WTC11 (cell line): Measurements from ENCODE around the gene CALML4. TPM values are rescaled to one million over a fixed set of nuclear protein-coding genes. Genes with fewer than 3 reads are reported as not detected.

Source experiments
- ATAC-seq: fragments of 200-7000 bp; cut with Tn5 transposase; 2 replicates; pipeline ENCODE4 v1.10.0; 2021; ENCODE audit warnings: mild to moderate bottlenecking, moderate library complexity
- CTCF ChIA-PET: fragments of 300-600 bp; sonication (Branson Sonifier 250); formaldehyde crosslinking; loops from one replicate; lab custom pipeline; 2021; ENCODE audit warnings: antibody characterized with exemption; lab: Charles Lee
- POLR2A ChIA-PET: fragments of 350-600 bp; sonication (Branson Sonifier 250); formaldehyde crosslinking; loops from one replicate; lab custom pipeline; 2021; ENCODE audit warnings: antibody characterized with exemption; lab: Charles Lee
- DNase-seq: peaks from one replicate; pipeline ENCODE4 v3.0.0; 2021; ENCODE audit warnings: low spot score
- H3K27ac Mint-ChIP-seq: 2 replicates; pipeline ENCODE4 v1.8.0; 2021; ENCODE audit warnings: mixed read lengths
- H3K27me3 Mint-ChIP-seq: 2 replicates; pipeline ENCODE4 v1.8.0; 2021; ENCODE audit warnings: low read depth, mild to moderate bottlenecking, moderate library complexity, mixed read lengths
- H3K36me3 Mint-ChIP-seq: 2 replicates; pipeline ENCODE4 v1.8.0; 2021; ENCODE audit warnings: mixed read lengths
- H3K4me1 Mint-ChIP-seq: 2 replicates; pipeline ENCODE4 v1.8.0; 2022; ENCODE audit warnings: mixed read lengths
- H3K4me3 Mint-ChIP-seq: 2 replicates; pipeline ENCODE4 v1.8.0; 2021; ENCODE audit warnings: mild to moderate bottlenecking, moderate library complexity, mixed read lengths
- H3K9me3 Mint-ChIP-seq: 2 replicates; pipeline ENCODE4 v1.8.0; 2021; ENCODE audit warnings: mixed read lengths
- CBFB ChIP-seq: sonication (generic); formaldehyde crosslinking; IDR thresholded peaks from 2 replicates; pipeline ENCODE4 v1.8.1; 2022; ENCODE audit warnings: mild to moderate bottlenecking, low read depth, missing genetic modification reagents
- CREM ChIP-seq: sonication (generic); formaldehyde crosslinking; IDR thresholded peaks from 2 replicates; pipeline ENCODE4 v1.8.1; 2022; ENCODE audit warnings: mild to moderate bottlenecking, missing genetic modification reagents, moderate library complexity
- ESRRA ChIP-seq: sonication (generic); formaldehyde crosslinking; IDR thresholded peaks from 2 replicates; pipeline ENCODE4 v1.8.1; 2022; ENCODE audit warnings: mild to moderate bottlenecking, missing genetic modification reagents, borderline replicate concordance
- ETV6 ChIP-seq: sonication (generic); formaldehyde crosslinking; IDR thresholded peaks from 2 replicates; pipeline ENCODE4 v1.8.1; 2022; ENCODE audit warnings: mild to moderate bottlenecking, missing genetic modification reagents
- FOXJ3 ChIP-seq: sonication (generic); formaldehyde crosslinking; IDR thresholded peaks from 2 replicates; pipeline ENCODE4 v1.9.0; 2021; ENCODE audit warnings: missing genetic modification reagents, mild to moderate bottlenecking, borderline replicate concordance
- GTF2I ChIP-seq: fragments of 250-450 bp; sonication (Bioruptor Pico); conservative IDR thresholded peaks from 2 replicates; pipeline ENCODE4 v1.4.0; 2021; ENCODE audit warnings: mild to moderate bottlenecking
- NFATC4 ChIP-seq: fragments of 250-450 bp; sonication (Bioruptor Pico); IDR thresholded peaks from 2 replicates; pipeline ENCODE4 v1.9.0; 2021; ENCODE audit warnings: mild to moderate bottlenecking
- SMAD3 ChIP-seq: sonication (generic); formaldehyde crosslinking; IDR thresholded peaks from 2 replicates; pipeline ENCODE4 v1.8.0; 2022; ENCODE audit warnings: missing genetic modification reagents, mild to moderate bottlenecking, borderline replicate concordance
- TCF7 ChIP-seq: sonication (generic); formaldehyde crosslinking; IDR thresholded peaks from 2 replicates; pipeline ENCODE4 v1.8.0; 2022; ENCODE audit warnings: mild to moderate bottlenecking, low read depth, missing genetic modification reagents, moderate library complexity
- TEAD1 ChIP-seq: sonication (generic); formaldehyde crosslinking; IDR thresholded peaks from 2 replicates; pipeline ENCODE4 v1.8.0; 2022; ENCODE audit warnings: mild to moderate bottlenecking, missing genetic modification reagents
- ZBTB21 ChIP-seq: sonication (generic); formaldehyde crosslinking; IDR thresholded peaks from 2 replicates; pipeline ENCODE4 v1.8.1; 2023; ENCODE audit warnings: mild to moderate bottlenecking, missing genetic modification reagents, borderline replicate concordance
- ZNF138 ChIP-seq: sonication (generic); formaldehyde crosslinking; conservative IDR thresholded peaks from 2 replicates; pipeline ENCODE4 v1.8.1; 2022; ENCODE audit warnings: mild to moderate bottlenecking, moderate library complexity, missing genetic modification reagents
- total RNA-seq: library from RNA; stranded (reverse); gene quantifications from 3 replicates; pipeline ENCODE4 v1.2.3, GENCODE V29; 2021
- TF ChIP-seq, protein P1 (sequence below): fragments of 200-600 bp; IDR thresholded peaks from 2 replicates; pipeline ENCODE4 v1.8.0; 2022; ENCODE audit warnings: antibody characterized with exemption
- TF ChIP-seq, protein P2 (sequence below): sonication (generic); formaldehyde crosslinking; IDR thresholded peaks from 2 replicates; pipeline ENCODE4 v1.8.1; 2023; ENCODE audit warnings: mild to moderate bottlenecking, missing genetic modification reagents, borderline replicate concordance
- TF ChIP-seq, protein P3 (sequence below): sonication (generic); formaldehyde crosslinking; IDR thresholded peaks from 2 replicates; pipeline ENCODE4 v1.8.1; 2023; ENCODE audit warnings: mild to moderate bottlenecking, missing genetic modification reagents
- TF ChIP-seq, protein P4 (sequence below): sonication (generic); formaldehyde crosslinking; IDR thresholded peaks from 2 replicates; pipeline ENCODE4 v1.8.1; 2022; ENCODE audit warnings: low read depth, mild to moderate bottlenecking, moderate library complexity, missing genetic modification reagents, borderline replicate concordance
- TF ChIP-seq, protein P5 (sequence below): sonication (generic); formaldehyde crosslinking; IDR thresholded peaks from 2 replicates; pipeline ENCODE4 v1.8.0; 2023; ENCODE audit warnings: missing genetic modification reagents, mild to moderate bottlenecking, borderline replicate concordance

CALML4 gene
- total RNA-seq, 1 experiment from 2014 or later, result 9.8 TPM

DNA sequence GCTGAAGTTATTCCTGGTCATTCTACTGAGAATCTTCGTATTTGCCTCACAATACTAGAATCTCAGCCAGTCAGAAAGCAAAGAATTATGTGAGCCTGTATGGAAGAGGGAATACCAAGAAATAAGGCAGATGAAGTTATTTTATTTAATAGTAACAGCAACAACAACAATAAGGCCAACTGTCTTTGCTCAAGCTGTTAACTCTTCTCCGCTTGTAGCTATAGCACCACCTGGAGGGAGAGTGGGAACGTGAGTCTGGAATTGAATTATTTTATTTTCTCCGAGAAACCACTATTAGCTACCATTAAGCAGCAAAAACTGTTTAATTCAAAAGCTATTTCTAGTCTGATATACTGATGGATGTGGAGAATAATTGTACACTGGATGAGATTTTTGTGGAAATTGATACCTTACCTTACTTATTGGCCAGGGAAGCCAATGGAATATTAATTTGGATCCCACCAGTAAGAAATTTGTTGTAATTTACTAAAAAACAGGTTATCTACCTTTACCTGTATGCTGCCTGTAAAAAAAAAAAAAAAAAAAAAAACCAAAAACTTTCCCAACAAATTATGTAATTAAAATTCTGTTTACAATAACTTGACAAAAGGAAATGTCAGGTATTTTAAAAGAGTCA, 50.1 kb downstream of the CALML4 start:
- Mint-ChIP-seq H3K9me3 (peaks cover 2% of the 10 kb centered on the region), H3K27ac (0 out of 2 replicates have a peak overlapping the region, but pooled peaks have one; percentile 67), H3K36me3 (peaks cover 6% of the 10 kb centered on the region), H3K27me3 (no peaks in the 10 kb centered on the region), H3K4me1 (no peaks in the 10 kb centered on the region), H3K4me3 (no peak overlapping the region)
- peak; percentile 28 for DNase-seq
- CTCF ChIA-PET, result interaction anchor here (0.6 to 3.1 kb wide), 39 partner anchors 8 to 698 kb away, joined by 3 to 43 read pairs (median 4); partner anchors contain the start of gene PIAS1
- POLR2A ChIA-PET, result no interaction called here
- peak; percentile 59 for ATAC-seq
- no peak for TF ChIP-seq TEAD1 (CRISPR knock-in tag)
- no peak for TF ChIP-seq ETV6 (CRISPR knock-in tag)
- TF ChIP-seq, protein P1, sequence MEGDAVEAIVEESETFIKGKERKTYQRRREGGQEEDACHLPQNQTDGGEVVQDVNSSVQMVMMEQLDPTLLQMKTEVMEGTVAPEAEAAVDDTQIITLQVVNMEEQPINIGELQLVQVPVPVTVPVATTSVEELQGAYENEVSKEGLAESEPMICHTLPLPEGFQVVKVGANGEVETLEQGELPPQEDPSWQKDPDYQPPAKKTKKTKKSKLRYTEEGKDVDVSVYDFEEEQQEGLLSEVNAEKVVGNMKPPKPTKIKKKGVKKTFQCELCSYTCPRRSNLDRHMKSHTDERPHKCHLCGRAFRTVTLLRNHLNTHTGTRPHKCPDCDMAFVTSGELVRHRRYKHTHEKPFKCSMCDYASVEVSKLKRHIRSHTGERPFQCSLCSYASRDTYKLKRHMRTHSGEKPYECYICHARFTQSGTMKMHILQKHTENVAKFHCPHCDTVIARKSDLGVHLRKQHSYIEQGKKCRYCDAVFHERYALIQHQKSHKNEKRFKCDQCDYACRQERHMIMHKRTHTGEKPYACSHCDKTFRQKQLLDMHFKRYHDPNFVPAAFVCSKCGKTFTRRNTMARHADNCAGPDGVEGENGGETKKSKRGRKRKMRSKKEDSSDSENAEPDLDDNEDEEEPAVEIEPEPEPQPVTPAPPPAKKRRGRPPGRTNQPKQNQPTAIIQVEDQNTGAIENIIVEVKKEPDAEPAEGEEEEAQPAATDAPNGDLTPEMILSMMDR, result peak; percentile 46
- TF ChIP-seq TCF7 (CRISPR knock-in tag), result no peak
- TF ChIP-seq, protein P2, sequence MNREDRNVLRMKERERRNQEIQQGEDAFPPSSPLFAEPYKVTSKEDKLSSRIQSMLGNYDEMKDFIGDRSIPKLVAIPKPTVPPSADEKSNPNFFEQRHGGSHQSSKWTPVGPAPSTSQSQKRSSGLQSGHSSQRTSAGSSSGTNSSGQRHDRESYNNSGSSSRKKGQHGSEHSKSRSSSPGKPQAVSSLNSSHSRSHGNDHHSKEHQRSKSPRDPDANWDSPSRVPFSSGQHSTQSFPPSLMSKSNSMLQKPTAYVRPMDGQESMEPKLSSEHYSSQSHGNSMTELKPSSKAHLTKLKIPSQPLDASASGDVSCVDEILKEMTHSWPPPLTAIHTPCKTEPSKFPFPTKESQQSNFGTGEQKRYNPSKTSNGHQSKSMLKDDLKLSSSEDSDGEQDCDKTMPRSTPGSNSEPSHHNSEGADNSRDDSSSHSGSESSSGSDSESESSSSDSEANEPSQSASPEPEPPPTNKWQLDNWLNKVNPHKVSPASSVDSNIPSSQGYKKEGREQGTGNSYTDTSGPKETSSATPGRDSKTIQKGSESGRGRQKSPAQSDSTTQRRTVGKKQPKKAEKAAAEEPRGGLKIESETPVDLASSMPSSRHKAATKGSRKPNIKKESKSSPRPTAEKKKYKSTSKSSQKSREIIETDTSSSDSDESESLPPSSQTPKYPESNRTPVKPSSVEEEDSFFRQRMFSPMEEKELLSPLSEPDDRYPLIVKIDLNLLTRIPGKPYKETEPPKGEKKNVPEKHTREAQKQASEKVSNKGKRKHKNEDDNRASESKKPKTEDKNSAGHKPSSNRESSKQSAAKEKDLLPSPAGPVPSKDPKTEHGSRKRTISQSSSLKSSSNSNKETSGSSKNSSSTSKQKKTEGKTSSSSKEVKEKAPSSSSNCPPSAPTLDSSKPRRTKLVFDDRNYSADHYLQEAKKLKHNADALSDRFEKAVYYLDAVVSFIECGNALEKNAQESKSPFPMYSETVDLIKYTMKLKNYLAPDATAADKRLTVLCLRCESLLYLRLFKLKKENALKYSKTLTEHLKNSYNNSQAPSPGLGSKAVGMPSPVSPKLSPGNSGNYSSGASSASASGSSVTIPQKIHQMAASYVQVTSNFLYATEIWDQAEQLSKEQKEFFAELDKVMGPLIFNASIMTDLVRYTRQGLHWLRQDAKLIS, result no peak
- TF ChIP-seq, protein P3, sequence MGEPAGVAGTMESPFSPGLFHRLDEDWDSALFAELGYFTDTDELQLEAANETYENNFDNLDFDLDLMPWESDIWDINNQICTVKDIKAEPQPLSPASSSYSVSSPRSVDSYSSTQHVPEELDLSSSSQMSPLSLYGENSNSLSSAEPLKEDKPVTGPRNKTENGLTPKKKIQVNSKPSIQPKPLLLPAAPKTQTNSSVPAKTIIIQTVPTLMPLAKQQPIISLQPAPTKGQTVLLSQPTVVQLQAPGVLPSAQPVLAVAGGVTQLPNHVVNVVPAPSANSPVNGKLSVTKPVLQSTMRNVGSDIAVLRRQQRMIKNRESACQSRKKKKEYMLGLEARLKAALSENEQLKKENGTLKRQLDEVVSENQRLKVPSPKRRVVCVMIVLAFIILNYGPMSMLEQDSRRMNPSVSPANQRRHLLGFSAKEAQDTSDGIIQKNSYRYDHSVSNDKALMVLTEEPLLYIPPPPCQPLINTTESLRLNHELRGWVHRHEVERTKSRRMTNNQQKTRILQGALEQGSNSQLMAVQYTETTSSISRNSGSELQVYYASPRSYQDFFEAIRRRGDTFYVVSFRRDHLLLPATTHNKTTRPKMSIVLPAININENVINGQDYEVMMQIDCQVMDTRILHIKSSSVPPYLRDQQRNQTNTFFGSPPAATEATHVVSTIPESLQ (CRISPR knock-in tag), result no peak

DNA sequence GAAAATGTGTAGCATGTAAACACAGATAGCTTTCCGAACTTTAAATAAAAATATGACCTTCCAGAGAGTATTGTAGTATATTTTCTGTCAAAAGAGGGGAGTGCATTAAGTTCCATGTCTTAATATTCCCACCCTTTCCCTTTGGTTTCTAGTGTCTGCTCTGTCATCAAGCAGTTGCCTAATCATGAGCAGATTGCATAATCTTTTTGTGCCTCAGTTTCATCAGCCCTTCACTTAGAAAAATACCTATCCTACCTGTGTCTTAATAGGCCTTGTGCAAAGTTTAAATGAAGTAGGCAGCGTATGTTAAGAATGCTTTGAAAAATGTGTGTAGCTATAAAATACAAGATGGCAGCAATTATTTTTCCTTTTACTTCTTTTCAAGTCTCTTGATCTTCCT, 52.8 kb downstream of the CALML4 start:
- H3K27ac Mint-ChIP-seq, result 0 out of 2 replicates have a peak overlapping the region, but pooled peaks have one; percentile 9
- H3K27me3 Mint-ChIP-seq, result no peaks in the 10 kb centered on the region
- ChIA-PET POLR2A (interaction anchor here (0.6 kb wide), 1 partner anchor 123 kb away, joined by 3 read pairs; no protein-coding TSS in a partner anchor), CTCF (interaction anchor here (0.6 to 2.0 kb wide), 3 partner anchors 10 to 289 kb away, joined by 3 to 15 read pairs (median 4); no protein-coding TSS in a partner anchor)
- no peaks in the 10 kb centered on the region for H3K9me3 Mint-ChIP-seq
- no peak for DNase-seq
- TF ChIP-seq, protein P4, sequence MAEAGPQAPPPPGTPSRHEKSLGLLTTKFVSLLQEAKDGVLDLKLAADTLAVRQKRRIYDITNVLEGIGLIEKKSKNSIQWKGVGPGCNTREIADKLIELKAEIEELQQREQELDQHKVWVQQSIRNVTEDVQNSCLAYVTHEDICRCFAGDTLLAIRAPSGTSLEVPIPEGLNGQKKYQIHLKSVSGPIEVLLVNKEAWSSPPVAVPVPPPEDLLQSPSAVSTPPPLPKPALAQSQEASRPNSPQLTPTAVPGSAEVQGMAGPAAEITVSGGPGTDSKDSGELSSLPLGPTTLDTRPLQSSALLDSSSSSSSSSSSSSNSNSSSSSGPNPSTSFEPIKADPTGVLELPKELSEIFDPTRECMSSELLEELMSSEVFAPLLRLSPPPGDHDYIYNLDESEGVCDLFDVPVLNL (CRISPR knock-in tag), result no peak
- no peak for TF ChIP-seq NFATC4 (CRISPR knock-in tag)
- TF ChIP-seq CREM (CRISPR knock-in tag), result no peak
- TF ChIP-seq ZNF138 (CRISPR knock-in tag), result no peak
- TF ChIP-seq ZBTB21 (CRISPR knock-in tag), result no peak
- TF ChIP-seq ESRRA, result no peak
- no peak for TF ChIP-seq CBFB
- TF ChIP-seq, protein P5, sequence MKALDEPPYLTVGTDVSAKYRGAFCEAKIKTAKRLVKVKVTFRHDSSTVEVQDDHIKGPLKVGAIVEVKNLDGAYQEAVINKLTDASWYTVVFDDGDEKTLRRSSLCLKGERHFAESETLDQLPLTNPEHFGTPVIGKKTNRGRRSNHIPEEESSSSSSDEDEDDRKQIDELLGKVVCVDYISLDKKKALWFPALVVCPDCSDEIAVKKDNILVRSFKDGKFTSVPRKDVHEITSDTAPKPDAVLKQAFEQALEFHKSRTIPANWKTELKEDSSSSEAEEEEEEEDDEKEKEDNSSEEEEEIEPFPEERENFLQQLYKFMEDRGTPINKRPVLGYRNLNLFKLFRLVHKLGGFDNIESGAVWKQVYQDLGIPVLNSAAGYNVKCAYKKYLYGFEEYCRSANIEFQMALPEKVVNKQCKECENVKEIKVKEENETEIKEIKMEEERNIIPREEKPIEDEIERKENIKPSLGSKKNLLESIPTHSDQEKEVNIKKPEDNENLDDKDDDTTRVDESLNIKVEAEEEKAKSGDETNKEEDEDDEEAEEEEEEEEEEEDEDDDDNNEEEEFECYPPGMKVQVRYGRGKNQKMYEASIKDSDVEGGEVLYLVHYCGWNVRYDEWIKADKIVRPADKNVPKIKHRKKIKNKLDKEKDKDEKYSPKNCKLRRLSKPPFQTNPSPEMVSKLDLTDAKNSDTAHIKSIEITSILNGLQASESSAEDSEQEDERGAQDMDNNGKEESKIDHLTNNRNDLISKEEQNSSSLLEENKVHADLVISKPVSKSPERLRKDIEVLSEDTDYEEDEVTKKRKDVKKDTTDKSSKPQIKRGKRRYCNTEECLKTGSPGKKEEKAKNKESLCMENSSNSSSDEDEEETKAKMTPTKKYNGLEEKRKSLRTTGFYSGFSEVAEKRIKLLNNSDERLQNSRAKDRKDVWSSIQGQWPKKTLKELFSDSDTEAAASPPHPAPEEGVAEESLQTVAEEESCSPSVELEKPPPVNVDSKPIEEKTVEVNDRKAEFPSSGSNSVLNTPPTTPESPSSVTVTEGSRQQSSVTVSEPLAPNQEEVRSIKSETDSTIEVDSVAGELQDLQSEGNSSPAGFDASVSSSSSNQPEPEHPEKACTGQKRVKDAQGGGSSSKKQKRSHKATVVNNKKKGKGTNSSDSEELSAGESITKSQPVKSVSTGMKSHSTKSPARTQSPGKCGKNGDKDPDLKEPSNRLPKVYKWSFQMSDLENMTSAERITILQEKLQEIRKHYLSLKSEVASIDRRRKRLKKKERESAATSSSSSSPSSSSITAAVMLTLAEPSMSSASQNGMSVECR (CRISPR knock-in tag), result no peak
- no peak for TF ChIP-seq GTF2I
- TF ChIP-seq FOXJ3 (CRISPR knock-in tag), result no peak
- TF ChIP-seq SMAD3 (CRISPR knock-in tag), result no peak
- H3K4me1 Mint-ChIP-seq, result peaks cover 7% of the 10 kb centered on the region
- no peak for ATAC-seq
- H3K4me3 Mint-ChIP-seq, result no peak overlapping the region
- no peaks in the 10 kb centered on the region for H3K36me3 Mint-ChIP-seq
